ENCODE results near the gene SMIM23. TPM values are rescaled to one million over a fixed set of nuclear protein-coding genes. Genes with fewer than 3 reads are reported as not detected.

SMIM23 gene
- total and polyA plus RNA-seq, 2 donors (not counting 3 experiments of a cell fraction or from before 2014, with no cell fraction given) = not detected

DNA sequence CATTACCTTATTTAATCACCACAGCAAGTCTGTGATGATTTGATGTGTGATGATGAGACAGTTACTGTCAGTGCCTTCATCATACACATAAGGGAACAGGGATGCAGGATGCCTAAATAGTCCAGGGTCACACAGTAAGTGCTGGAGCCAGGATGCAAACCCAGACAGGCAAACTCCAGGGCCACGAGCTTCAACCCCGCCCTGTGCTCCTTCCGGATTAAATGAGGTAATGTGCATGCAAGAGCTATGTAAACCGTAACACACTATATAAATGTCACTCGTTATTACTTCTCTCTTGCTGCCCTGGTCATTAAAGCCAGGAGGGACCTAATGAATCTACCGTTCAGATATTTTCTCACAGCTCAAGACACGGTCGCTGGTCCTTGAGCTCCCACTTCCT, 12.8 kb downstream of the SMIM23 start:
- no peaks in the 10 kb centered on the region for H3K9me3 ChIP-seq (replicated peaks; ENCODE audit: control insufficient read depth, insufficient read depth, low read length)
- no peak for DNase-seq (ENCODE audit: low read depth, low spot score)
- dilution Hi-C loops (cut with MboI; ENCODE audit: extremely low pct_ligation_motif_present, low sequenced_read_pairs) = no loop called here
- peaks cover under 1 to 3% of the 10 kb centered on the region in 2 experiments for H3K27me3 ChIP-seq (ENCODE audit: control insufficient read depth in 2 of 2, insufficient read depth in 2 of 2, low read length in 2 of 2)
- H3K4me1 ChIP-seq (ENCODE audit: control insufficient read depth, extremely low read depth, insufficient read depth, low read length) = no peaks in the 10 kb centered on the region
- no peak overlapping the region for H3K27ac ChIP-seq (ENCODE audit: insufficient read depth, low read depth, low read length)
- no peaks in the 10 kb centered on the region for H4K20me1 ChIP-seq (replicated peaks; ENCODE audit: control insufficient read depth, extremely low read depth, insufficient read depth, low read length)
- no peaks in the 10 kb centered on the region for H3K9me1 ChIP-seq (replicated peaks; ENCODE audit: control insufficient read depth, extremely low read depth, insufficient read depth, low read length)
- no peak overlapping the region for H3K4me3 ChIP-seq (replicated peaks in 1 of 3; ENCODE audit: insufficient read depth in 1 of 3, low read depth in 1 of 3, low read length in 3 of 3)
- no TSS peak for BruUV-seq (replicated peaks)
- H3K4me2 ChIP-seq (ENCODE audit: insufficient read depth, low read length) = no peak overlapping the region
- H3K9ac ChIP-seq (replicated peaks; ENCODE audit: extremely low read depth, insufficient read depth, low read length) = no peak overlapping the region
- intact Hi-C loops (cut with micrococcal nuclease) = no loop called here
- ChIA-PET CTCF (no interaction called here), POLR2A (no interaction called here)
- no peaks in the 10 kb centered on the region for H3K36me3 ChIP-seq (ENCODE audit: control insufficient read depth in 2 of 2, extremely low read depth in 1 of 2, insufficient read depth in 2 of 2, low read length in 2 of 2)
- TF ChIP-seq GATA2 (IDR thresholded peaks at IDR 0.05; ENCODE audit: insufficient read depth, insufficient read length, low read depth, low read length) (no peak), MYC (IDR thresholded peaks at IDR 0.05; ENCODE audit: low read depth, low read length) (no peak), POLR2A (IDR thresholded peaks at IDR 0.05; ENCODE audit: low read depth, low read length) (no peak), POLR2AphosphoS5 (IDR thresholded peaks at IDR 0.05; ENCODE audit: insufficient read depth, low read depth, low read length) (no peak), JUN (IDR thresholded peaks at IDR 0.05; ENCODE audit: borderline replicate concordance, insufficient read depth, insufficient read length, low read depth) (no peak), EZH2 (IDR thresholded peaks at IDR 0.05; ENCODE audit: borderline replicate concordance, low read depth, low read length, severe bottlenecking) (no peak), FOS (IDR thresholded peaks at IDR 0.05; ENCODE audit: borderline replicate concordance, insufficient read depth, low read length) (no peak)
- TF ChIP-seq, protein P1, sequence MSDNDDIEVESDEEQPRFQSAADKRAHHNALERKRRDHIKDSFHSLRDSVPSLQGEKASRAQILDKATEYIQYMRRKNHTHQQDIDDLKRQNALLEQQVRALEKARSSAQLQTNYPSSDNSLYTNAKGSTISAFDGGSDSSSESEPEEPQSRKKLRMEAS (IDR thresholded peaks at IDR 0.05; ENCODE audit: insufficient read depth, insufficient read length) = no peak
- TF ChIP-seq, protein P2, sequence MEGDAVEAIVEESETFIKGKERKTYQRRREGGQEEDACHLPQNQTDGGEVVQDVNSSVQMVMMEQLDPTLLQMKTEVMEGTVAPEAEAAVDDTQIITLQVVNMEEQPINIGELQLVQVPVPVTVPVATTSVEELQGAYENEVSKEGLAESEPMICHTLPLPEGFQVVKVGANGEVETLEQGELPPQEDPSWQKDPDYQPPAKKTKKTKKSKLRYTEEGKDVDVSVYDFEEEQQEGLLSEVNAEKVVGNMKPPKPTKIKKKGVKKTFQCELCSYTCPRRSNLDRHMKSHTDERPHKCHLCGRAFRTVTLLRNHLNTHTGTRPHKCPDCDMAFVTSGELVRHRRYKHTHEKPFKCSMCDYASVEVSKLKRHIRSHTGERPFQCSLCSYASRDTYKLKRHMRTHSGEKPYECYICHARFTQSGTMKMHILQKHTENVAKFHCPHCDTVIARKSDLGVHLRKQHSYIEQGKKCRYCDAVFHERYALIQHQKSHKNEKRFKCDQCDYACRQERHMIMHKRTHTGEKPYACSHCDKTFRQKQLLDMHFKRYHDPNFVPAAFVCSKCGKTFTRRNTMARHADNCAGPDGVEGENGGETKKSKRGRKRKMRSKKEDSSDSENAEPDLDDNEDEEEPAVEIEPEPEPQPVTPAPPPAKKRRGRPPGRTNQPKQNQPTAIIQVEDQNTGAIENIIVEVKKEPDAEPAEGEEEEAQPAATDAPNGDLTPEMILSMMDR (IDR thresholded peaks at IDR 0.05; ENCODE audit: extremely low read depth in 1 of 2, insufficient read depth in 1 of 2, low read depth in 1 of 2, low read length in 2 of 2) = no peak
- no peak for FAIRE-seq
- no peaks in the 10 kb centered on the region for H3K79me2 ChIP-seq (ENCODE audit: control insufficient read depth, insufficient read depth, low read length)
- H2AFZ ChIP-seq (ENCODE audit: low read depth, low read length) = no peak overlapping the region
